WI38 (cell line): ENCODE measurements around the gene DDX4.
A peak's percentile ranks its signal among the peaks of the same experiment; 100 is the strongest.
"Not testable (repeated sequence)": the region's sequence is repeated elsewhere in the genome, so short reads cannot be mapped to it uniquely, and the experiment has no call there.

ENCODE experiments used
- H3K4me3 ChIP-seq: 2 replicates; pipeline ENCODE4 v1.5.1; 2011; ENCODE audit warnings: low read depth, mild to moderate bottlenecking, control low read depth, low read length
- TF ChIP-seq, protein P1 (sequence below): IDR thresholded peaks from 2 replicates; pipeline ENCODE4 v1.5.1; 2012; ENCODE audit warnings: low read depth, mild to moderate bottlenecking, control low read depth, low read length

DDX4 gene

DNA sequence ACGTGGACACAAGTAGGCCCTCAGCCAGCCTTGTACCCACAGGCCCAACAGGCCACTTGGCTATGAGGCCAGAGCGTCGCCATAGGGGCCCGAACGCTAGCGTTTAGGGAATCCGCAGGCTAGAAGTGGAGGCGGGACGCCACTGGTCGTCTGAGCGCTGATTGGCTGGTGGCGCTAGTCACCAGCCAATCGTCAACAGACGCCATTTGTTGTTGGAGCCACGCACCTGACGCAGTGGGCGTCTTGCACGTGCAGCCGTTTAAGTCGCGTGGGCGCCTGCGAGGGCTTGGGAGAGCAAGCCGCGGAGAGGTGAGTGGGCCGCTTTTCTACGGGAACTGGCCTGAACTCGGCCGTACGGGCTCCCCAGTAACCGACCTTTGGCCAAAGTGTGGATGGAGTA is at the start of gene DDX4:
Gene DDX4, plus strand, starts transcription at position 269 of the 400 bp plus-strand sequence. CDS start 903 bp downstream, outside the sequence.
- TF ChIP-seq, protein P1, sequence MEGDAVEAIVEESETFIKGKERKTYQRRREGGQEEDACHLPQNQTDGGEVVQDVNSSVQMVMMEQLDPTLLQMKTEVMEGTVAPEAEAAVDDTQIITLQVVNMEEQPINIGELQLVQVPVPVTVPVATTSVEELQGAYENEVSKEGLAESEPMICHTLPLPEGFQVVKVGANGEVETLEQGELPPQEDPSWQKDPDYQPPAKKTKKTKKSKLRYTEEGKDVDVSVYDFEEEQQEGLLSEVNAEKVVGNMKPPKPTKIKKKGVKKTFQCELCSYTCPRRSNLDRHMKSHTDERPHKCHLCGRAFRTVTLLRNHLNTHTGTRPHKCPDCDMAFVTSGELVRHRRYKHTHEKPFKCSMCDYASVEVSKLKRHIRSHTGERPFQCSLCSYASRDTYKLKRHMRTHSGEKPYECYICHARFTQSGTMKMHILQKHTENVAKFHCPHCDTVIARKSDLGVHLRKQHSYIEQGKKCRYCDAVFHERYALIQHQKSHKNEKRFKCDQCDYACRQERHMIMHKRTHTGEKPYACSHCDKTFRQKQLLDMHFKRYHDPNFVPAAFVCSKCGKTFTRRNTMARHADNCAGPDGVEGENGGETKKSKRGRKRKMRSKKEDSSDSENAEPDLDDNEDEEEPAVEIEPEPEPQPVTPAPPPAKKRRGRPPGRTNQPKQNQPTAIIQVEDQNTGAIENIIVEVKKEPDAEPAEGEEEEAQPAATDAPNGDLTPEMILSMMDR = no peak
- H3K4me3 ChIP-seq = no peak within 1 kb of the TSS

DNA sequence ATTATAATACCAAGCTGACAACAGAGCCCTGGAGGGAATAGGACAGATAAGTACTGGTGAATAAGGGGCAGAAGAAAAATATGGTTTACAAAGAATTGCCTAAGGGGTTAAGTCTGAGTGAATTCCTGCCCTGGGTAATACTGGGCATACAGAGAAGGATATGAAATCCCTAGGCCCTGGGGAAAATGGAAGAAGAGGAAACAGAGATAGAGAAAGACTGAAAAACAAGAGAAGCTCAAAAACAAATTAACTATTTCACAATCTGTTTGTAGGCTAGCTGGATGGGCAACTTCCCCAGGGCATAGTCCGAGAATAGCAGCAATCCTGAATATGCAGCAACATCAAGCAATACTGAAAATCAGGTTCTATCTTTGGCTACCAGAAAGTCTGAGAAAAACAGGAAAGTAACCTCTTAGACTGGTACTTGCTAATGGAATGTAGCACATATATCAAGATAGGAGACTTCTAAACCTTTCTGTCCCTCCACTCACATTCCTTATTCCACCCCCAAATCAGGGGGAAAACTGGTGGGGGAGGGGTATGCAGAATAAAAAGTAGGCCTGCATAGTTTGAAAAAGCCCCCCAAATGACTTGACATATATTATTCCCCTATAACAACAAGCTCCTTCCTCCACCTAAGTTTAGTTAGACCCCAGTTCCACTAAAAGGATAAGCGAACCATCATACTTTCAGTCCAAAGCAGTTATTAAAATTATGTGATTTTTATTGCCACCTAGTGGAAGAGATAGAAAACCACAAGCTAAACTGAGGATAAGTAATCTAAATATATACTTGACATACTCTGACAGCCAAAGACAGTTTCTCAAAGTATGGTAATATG is 46.4 kb upstream of the DDX4 start:
- no peak overlapping the region for H3K4me3 ChIP-seq
- TF ChIP-seq, protein P1 = peak; percentile 25; the same call in 1 of the 2 replicates

DNA sequence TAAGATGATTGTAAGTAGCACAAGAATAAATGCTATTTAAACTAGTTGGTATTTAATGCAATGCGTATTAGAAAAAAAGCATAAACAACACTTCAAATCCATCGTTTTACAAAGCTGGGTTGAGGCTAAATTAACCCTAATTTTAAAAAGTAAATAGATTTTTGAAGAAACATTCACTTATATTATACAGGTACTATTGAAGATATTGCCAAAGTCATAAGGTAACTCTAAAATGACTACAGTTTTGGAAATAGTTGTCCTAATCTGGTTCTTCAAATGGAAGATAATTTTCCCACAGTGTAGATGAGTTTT is 45.8 kb upstream of the DDX4 start:
- no peak overlapping the region for H3K4me3 ChIP-seq
- TF ChIP-seq, protein P1 = no peak

DNA sequence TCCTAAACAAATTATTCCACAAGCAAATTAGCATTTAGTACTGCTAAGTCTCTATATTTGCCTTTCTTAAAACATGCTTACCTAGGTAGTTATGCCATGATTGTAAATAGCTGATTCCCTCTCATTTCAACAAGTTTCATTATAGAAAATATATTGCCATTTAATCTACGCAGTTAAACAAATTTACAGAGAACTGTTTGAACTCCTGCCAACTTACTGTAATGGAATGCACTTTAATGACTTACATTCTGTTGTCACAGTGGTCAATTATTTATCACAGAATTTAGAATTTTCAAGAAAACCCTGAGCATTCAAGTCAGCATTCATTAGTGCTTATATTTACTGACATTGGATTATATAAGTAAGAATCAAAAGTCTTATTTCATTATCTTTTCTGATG is 45.4 kb upstream of the DDX4 start:
- TF ChIP-seq, protein P1 = no peak
- H3K4me3 ChIP-seq = no peak overlapping the region

DNA sequence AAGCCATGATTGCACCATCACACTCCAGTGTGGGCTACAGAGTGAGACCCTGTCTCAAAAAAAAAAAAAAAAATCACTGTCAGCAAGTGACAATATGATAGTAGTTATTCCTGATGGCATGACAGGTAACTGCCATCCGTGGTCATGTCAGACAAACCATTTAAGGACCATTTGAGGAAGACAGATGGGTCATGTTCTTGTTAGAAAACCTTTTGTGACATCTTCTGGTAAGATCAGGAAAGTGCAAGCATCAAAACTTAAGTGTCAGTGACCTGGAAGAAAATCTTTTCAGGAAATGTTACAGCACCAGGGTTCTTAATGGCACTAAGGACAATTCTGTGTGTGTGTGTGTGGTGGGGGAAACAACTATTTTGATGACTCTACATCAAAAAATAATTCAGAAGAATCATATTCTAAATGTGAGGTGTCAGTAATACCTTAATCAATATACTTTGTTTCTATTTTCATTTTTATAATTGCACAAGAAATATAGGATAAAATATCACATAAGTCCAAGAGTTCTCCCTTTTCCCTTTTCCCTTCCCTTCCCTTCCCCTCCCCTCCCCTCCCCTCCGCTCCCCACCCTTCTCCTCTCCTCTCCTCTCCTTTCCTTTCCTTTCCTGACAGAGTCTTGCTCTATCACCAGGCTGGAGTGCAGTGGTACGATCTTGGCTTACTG is 43.6 kb upstream of the DDX4 start:
- no peak overlapping the region for H3K4me3 ChIP-seq
- TF ChIP-seq, protein P1 = peak; percentile 29; the same call in 1 of the 2 replicates

DNA sequence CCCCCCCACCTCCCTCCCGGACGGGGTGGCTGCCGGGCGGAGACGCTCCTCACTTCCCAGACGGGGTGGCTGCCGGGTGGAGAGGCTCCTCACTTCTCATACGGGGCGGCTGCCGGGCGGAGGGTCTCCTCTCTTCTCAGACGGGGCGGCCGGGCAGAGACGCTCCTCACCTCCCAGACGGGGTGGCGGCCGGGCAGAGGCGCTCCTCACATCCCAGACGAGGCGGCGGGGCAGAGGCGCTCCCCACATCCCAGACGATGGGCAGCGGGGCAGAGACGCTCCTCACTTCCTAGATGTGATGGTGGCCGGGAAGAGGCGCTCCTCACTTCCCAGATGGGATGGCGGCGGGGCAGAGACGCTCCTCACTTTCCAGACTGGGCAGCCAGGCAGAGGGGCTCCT is 41.2 kb upstream of the DDX4 start:
- H3K4me3 ChIP-seq = not testable (repeated sequence)

DNA sequence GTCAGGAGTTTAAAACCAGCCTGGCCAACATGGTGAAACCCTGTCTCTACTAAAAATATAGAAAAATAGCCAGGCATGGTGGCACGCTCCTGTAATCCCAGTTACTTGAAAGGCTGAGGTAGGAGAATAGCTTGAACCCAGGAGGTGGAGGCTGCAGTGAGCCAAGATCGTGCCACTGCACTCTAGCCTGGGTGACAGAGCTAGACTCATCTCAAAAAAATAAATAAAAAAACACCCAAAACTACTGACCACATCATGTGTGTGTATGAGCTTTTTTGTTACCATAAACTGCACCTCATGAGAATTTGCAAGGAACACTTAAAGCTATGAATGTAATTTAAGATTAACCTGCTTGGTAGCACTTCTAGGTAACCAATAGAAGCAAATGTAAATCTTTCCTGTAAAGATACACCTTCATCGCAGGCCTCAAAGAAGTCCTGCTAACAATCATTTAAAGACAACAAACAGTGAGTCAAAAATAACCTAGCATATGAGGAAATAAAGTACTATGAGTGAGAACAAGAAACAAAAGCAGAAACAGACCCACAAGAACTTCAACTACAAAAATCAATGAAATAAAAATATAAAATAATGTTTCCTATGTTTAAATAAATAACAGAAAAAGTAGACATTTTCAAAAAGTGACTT is 38.7 kb upstream of the DDX4 start:
- TF ChIP-seq, protein P1 = no peak
- no peak overlapping the region for H3K4me3 ChIP-seq
